ENCODE measurements around the gene HELQ. TPM values are rescaled to one million over a fixed set of nuclear protein-coding genes. Genes with fewer than 3 reads are reported as not detected.
"Not testable (repeated sequence)": the region's sequence is repeated elsewhere in the genome, so short reads cannot be mapped to it uniquely, and the experiment has no call there.

The HELQ gene
- 7.0 and 7.4 TPM in 2 replicates for total RNA-seq

- peak; percentile 97 for DNase-seq (ENCODE audit: extremely low read depth, low read depth, low spot score)
Measured at GRCh38 chr4:83455281-83456183, at the start of gene HELQ, which contains the start of gene MRPS18C. HELQ (minus strand) TSS chr4:83455823; CDS start chr4:83455693, 130 bp downstream. MRPS18C (plus strand) TSS chr4:83456058; CDS start chr4:83456078, 20 bp downstream.

GRCh38 chr4:83504996-83505395 is 49.4 kb upstream of the HELQ start:
- no peak for DNase-seq (ENCODE audit: extremely low read depth, low read depth, low spot score)

- no peak for DNase-seq (ENCODE audit: extremely low read depth, low read depth, low spot score)
Measured at GRCh38 chr4:83504503-83504902, 48.9 kb upstream of the HELQ start.

GRCh38 chr4:83503974-83504373 is 48.4 kb upstream of the HELQ start:
- DNase-seq (ENCODE audit: extremely low read depth, low read depth, low spot score): no peak

GRCh38 chr4:83501671-83502070 is 46.0 kb upstream of the HELQ start:
- not testable (repeated sequence) for DNase-seq (ENCODE audit: extremely low read depth, low read depth, low spot score)

- DNase-seq (ENCODE audit: extremely low read depth, low read depth, low spot score): no peak
Measured at GRCh38 chr4:83498187-83498586, 42.6 kb upstream of the HELQ start.

- DNase-seq (ENCODE audit: extremely low read depth, low read depth, low spot score): not testable (repeated sequence)
Measured at GRCh38 chr4:83496085-83496917, 40.7 kb upstream of the HELQ start.

GRCh38 chr4:83490876-83491450 is 35.3 kb upstream of the HELQ start:
- peak; percentile 31 for DNase-seq (ENCODE audit: extremely low read depth, low read depth, low spot score)

GRCh38 chr4:83489711-83490326 is 34.2 kb upstream of the HELQ start:
- no peak for DNase-seq (ENCODE audit: extremely low read depth, low read depth, low spot score)

GRCh38 chr4:83486457-83487129 is 31.0 kb upstream of the HELQ start:
- no peak for DNase-seq (ENCODE audit: extremely low read depth, low read depth, low spot score)

GRCh38 chr4:83484500-83485461 is 29.2 kb upstream of the HELQ start, which contains the start of gene ABRAXAS1:
ABRAXAS1 (minus strand) TSS chr4:83485100; CDS start chr4:83485072, 28 bp downstream.
- peak; percentile 20 for DNase-seq (ENCODE audit: extremely low read depth, low read depth, low spot score)

GRCh38 chr4:83473966-83474365 is 18.3 kb upstream of the HELQ start:
- DNase-seq (ENCODE audit: extremely low read depth, low read depth, low spot score): no peak

- no peak for DNase-seq (ENCODE audit: extremely low read depth, low read depth, low spot score)
Measured at GRCh38 chr4:83473423-83473822, 17.8 kb upstream of the HELQ start.

- no peak for DNase-seq (ENCODE audit: extremely low read depth, low read depth, low spot score)
Measured at GRCh38 chr4:83456184-83456501, 520 bp upstream of the HELQ start.

- DNase-seq (ENCODE audit: extremely low read depth, low read depth, low spot score): no peak
Measured at GRCh38 chr4:83454686-83455085, 937 bp downstream of the HELQ start.

- DNase-seq (ENCODE audit: extremely low read depth, low read depth, low spot score): no peak
Measured at GRCh38 chr4:83449009-83449408, 6.6 kb downstream of the HELQ start.

- DNase-seq (ENCODE audit: extremely low read depth, low read depth, low spot score): no peak
Measured at GRCh38 chr4:83440899-83441298, 14.7 kb downstream of the HELQ start.

- DNase-seq (ENCODE audit: extremely low read depth, low read depth, low spot score): no peak
Measured at GRCh38 chr4:83440148-83440814, 15.3 kb downstream of the HELQ start.

Measured in glomerular endothelial cell (primary cell).